ENCODE results near the gene ROBO2.

GRCh38 chr3:77684115-77684514, 644.2 kb downstream of the ROBO2 start:
- TF ChIP-seq CTCF (IDR thresholded peaks at IDR 0.05) (no peak), POLR2AphosphoS5 (IDR thresholded peaks at IDR 0.05; ENCODE audit: insufficient read depth in 1 of 2, low read depth in 1 of 2) (no peak), POLR2A (IDR thresholded peaks at IDR 0.05) (no peak)

Data from vagina (tissue), 2 donors.